Measurements from ENCODE around the gene MICAL1.
"Not testable (repeated sequence)": the region's sequence is repeated elsewhere in the genome, so short reads cannot be mapped to it uniquely, and the experiment has no call there.

MICAL1 gene

DNA sequence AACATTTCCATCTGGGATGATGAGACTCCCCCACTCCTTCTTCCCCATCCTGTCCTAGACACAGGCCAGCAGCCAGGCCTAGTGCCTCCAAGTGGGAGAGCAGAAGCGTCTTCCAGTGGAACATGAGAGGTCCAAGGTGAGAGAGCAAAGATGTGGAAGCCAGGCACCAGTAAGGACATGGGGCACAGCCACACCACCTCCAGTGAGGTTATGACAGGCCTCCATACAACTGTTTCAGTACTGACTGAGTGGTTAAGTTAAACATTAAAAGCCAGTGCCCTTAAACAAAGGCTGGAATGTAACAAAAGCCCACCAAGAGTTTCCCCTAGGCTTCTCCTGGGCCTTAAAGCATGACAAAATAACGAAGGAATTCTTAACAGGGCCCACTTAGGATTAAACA lies 22.2 kb upstream of the MICAL1 start:
- no peak for DNase-seq (ENCODE audit: low read depth, low spot score)

DNA sequence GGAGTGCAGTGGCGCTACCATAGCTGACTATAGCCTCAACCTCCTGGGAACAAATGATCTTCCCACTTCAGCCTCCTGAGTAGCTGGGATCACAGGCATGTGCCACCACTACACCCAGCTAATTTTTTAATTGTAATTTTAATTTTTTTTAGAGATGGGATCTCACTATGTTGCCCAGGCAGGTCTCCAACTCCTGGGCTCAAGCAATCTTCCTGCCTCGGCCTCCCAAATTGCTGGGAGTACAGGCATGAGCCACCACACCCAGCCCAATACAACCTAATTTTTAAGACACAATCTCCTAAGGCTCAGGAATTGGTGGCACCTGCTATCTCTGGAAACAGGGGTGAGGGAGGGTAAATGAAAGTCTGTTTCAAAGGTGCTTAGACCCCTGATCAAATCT lies 21.6 kb upstream of the MICAL1 start:
- DNase-seq (ENCODE audit: low read depth, low spot score): no peak

DNA sequence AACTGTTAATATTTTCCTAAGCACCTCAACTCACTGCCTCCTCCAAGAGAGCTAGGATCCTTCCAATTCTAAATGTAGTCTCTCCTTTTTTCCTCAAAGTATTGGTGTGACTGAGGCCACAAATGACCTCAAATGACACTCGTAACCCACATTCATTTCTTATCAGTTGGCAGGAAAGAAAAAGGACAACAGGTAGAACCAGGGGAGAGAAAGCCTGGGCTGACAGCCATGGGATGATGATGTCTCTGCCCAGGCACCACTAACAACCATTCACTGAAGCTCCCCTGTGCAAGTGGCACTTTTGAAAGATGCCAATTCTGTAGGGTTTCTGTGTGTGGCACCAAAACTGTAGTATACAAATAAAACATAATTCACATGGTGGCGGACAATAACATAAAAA lies 20.1 kb upstream of the MICAL1 start:
- no peak for DNase-seq (ENCODE audit: low read depth, low spot score)

GRCh38 chr6:109474995-109475394 lies 19.4 kb upstream of the MICAL1 start:
- DNase-seq (ENCODE audit: low read depth, low spot score): no peak

DNA sequence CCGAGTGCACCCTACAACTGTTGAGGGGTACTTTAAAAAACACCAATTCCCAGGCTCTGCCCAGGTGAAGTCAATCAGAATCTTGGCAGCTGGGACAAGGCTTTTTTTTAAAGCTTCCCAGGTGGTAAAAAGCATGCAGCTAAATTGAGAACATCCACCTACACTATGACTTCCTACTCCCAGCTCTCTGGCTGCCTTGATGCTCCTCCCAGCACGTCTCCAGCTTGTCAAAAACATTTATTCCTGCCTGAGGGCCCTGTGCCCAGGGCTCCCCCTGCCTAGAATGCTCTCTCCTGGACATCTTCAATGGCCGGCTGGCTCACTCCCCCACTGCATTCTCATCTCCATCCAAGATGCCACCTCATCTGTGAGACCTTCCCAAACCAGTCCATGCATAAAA lies 17.5 kb upstream of the MICAL1 start:
- DNase-seq (ENCODE audit: low read depth, low spot score): no peak

DNA sequence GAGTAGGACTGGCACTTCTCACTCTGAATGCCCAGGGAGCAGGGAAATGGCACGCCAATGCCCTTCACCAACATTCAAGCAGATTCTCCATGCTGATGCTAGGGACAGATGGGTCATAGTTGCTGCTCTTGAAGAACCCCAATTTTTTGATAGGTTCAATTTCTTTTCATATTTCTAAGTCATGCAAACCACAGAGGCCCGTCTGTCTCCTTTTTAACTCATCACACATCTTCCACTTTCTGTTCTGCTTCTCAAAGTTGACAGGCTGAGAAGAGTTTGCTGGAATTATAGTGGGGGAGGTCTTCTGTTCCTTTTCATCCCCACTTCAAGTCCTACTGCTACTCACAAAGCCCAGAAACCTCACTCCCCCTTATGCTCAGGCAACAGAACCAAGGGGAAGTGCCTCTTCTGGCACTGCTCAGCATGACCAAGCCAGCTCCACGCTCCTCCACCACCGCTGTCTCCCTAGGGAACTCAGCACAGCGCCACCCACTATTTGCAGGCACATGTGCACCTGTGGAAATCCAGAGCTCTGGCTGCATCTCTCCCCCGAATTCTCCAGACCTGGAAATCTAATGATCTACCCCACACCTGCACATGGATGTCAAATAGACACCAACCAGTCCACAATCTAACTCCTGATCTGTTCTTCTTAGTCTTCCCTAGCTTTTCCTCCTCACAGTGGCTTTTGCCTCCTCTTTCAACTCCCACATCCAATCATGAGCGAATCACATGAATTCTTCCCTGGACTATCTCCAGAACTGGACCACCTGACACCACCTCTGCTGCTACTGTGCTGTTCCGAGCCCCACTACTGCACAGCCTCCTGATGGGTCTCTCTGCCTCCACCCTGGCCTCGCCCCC lies 16.8 kb upstream of the MICAL1 start:
- no peak for DNase-seq (ENCODE audit: low read depth, low spot score)

GRCh38 chr6:109471105-109471810 lies 15.7 kb upstream of the MICAL1 start:
- no peak for DNase-seq (ENCODE audit: low read depth, low spot score)

DNA sequence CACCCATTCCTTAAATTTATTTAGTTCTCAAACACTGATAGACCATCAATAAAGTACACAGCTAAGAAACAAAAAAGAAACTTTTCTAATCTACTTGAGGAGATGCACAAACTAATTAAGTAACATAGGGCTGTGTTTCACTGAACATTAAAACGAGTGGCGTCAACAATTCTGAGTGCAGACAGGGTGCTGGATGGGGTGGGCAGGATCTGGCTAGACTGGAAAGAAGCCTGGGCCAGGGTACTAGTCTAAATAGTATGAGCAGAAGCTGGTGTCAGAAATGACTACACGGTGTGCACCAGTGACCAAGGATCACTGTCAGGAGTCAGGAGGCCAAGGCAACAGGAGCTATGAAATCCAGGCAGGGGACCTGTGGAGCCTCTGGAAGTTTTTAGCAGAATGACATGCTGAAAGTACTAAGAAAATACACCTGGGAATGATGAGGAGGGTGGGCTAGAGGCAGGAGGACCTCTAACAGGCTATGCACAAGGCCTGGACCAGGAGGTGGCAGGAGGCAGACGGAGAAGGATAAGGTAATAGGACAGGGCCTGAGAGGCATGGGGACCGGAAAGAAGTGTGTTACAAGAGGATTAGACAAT lies 14.1 kb upstream of the MICAL1 start:
- no peak for DNase-seq (ENCODE audit: low read depth, low spot score)

DNA sequence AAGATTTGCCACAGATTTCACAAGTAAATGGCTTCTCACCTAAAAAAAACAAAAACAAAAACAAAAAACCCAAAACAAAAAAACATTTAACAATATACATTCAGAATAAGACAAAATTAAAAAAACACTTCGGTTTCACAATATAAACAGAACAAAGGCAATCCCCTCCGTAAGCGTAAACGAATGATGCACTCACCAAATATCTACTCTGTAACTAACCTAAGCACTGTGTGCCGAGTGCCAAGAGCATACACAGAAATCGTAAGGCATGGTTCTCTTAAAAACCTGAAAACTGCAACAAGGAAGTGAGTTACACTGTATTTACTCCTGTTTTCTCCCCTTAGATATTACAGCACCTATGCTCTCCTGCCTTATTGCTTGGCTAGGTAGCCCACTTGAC lies 12.1 kb upstream of the MICAL1 start:
- no peak for DNase-seq (ENCODE audit: low read depth, low spot score)

- DNase-seq (ENCODE audit: low read depth, low spot score): no peak
Observed at GRCh38 chr6:109466212-109466923, 10.8 kb upstream of the MICAL1 start.

DNA sequence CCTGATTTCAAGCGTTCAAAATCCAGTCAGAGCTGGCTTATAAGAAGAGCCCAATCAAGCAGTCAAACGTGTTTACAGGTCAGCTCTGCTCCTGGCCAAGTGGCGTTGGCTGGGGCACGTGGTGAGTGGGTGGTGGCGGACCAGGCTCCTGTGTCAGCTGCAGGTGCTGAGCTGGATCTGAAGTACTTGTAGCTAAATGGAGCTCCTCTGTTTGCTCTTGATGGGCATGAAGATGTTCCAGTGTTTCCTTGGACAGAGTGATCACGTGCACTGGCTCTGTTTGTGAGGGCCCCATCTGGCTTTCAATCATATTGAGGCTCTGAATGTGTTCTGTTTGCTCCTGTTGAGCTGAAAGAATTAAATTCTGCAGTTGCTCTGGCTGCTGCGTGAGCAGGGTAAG lies 10.2 kb upstream of the MICAL1 start:
- DNase-seq (ENCODE audit: low read depth, low spot score): no peak

GRCh38 chr6:109461733-109462526 lies 6.4 kb upstream of the MICAL1 start:
- no peak for DNase-seq (ENCODE audit: low read depth, low spot score)

GRCh38 chr6:109461205-109461604 lies 5.6 kb upstream of the MICAL1 start:
- not testable (repeated sequence) for DNase-seq (ENCODE audit: low read depth, low spot score)

DNA sequence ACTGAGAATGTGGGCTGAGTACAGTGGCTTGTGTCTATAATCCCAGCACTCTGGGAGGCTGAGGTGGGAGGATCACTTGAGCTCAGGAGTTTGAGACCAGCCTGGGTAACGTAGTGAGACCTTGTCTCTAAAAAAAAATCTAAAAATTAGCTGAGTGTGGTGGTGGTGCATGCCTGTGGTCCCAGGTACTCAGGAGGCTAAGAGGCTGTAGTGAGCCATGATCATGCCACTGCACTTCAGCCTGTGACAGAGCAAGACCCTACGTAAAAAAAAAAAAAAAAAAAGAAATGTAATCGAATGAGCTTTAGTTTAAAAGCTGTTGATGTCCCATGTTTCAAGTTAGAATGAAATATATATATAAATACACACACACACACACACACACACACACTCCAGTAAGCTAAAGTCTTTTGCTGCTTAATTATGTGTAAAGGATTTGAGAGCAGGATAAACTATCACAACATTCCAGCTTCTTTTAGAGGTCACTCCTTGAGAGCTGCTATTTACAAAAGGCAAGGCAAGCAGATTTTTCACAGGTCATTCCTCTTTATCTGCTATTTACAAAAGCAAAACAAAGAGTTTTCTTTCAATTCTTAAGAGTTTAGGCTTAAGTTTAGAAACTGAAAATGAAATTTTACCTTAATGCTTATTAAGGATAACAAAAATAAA lies 4.7 kb upstream of the MICAL1 start:
- peak; percentile 39 for DNase-seq (ENCODE audit: low read depth, low spot score)

DNA sequence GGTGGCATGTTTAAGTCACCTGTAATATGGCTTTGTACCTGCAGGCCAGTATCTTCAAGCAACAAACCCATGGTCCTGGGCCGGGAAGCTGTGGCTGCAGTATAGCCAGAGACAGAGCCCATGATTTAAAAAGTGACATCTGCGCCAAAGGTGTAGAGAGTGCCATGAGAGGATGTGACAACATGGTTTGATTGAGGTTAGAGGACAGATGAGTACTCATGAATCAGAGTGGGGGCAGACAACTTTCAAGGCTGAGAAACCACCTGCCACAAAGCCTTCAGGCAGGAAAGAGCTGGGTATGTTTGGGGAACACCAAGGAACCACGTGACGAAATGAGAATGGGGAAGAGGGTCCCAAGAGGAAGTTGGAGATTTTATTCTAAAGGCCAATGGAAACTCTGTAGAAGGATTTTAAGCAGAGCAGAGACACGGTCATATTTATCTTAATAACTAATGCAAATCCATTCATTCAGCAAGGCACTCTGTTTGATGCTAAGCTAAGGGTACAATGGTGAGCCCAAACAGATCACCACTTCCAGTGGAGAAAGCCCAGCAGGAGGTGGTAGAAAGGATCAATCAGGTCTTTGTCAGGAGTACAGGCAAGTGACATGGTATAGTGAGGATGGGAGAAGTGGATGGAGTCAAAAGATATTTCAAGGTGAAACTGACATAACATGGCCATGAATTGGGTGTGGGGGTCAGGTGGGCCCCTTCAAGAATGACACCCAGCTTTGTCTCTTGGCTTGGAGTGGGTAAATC lies 3.4 kb upstream of the MICAL1 start:
- no peak for DNase-seq (ENCODE audit: low read depth, low spot score)

DNA sequence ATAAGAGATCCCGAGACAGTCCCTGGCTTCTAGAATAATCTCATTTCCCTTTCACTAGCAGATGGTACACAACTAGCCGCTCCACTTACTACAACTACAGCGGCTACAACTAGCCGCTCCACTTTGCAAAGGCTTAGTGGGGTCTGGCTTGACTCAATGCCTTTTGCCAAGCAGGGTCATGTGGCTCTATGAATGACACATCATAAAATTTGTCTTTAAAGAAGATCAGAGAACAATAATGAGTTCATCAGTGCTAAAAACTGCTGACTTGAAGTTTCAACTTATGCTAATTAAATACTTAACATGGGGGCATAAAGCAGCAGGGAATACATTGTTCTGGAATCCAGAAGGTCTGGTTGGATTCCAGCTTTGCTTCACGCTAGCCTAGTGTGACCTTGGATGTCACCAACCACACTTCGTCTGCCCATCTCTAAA lies 2.0 kb upstream of the MICAL1 start:
- DNase-seq (ENCODE audit: low read depth, low spot score): no peak

DNA sequence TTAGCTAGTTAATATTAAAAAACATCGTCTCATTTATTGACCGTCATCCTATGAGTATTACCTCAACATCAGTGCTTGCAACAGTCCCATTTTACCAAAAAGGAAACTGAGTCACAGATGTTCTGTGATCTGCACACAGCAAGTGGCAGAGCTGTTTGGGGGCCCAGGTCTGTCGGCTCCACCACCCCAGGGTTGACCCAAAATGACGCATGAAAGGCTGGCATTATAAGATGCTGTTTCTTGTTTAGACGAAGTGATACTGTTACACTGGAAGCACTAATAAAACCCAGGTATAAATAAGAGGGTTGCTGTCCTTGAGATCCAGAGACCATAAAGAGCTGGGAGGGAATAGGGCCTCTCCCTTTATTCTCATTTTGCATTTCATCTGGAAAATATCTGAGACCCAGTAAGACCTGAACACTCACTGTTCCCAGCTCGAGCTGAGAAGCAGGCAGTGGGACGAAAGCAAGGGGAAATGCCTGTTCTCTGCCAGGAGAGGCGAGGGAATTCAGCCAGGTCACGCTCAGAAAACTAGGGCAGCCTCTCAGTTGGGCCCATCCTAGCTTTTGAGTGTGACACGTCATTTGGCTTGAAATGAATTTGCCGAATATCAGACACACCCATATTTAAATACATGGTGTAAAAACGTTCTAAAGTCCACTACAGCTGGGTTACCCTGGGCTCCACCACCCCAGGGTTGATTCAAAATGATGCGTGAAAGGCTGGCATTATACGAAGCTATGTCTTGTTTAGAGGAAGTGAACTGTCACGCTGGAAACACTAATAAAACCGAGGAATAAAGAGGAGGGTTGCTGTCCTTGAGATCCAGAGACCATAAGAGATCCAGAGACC lies 1.4 kb upstream of the MICAL1 start:
- peak; percentile 19 for DNase-seq (ENCODE audit: low read depth, low spot score)

DNA sequence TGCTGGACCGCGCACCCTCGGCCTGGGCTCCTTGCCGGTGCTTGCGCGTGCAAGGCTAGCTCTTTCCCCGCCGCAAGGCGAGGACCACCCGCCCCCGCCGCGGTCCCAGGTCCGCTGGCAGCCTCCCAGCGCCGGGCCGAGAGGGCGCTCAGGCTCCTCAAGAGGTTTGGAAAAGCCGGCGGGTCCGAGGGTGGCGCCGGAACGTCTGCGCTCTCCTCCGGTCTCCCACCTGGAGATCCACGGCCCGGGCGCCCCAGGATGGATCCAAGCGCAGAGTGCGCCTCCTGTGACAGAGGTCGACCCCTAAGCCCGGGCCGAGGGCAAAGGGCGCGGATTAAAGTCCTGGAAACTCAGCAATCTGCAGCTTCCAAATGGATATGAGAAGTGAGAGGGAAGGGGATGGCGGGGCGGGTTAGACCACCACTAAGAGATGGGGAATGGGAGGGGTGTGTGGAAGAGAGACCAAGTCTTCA lies 575 bp upstream of the MICAL1 start:
- no peak for DNase-seq (ENCODE audit: low read depth, low spot score)
